Uterus (tissue), 4 donors: ENCODE measurements around the gene PEPD. TPM values are rescaled to one million over a fixed set of nuclear protein-coding genes. Genes with fewer than 3 reads are reported as not detected.
A peak's percentile ranks its signal among the peaks of the same experiment; 100 is the strongest.

Source experiments
- DNase-seq, 2 donors: peaks; one replicate each; pipeline ENCODE4 v3.0.0-alpha.2; 2019 to 2020
- H3K27ac ChIP-seq, 2 donors: fragments of 200-600 bp; sonication (generic); 1 replicate in 1 of 2; 2 replicates in 1 of 2; pipeline ENCODE4 v1.5.1; 2016 to 2018
- H3K27me3 ChIP-seq, 2 donors: fragments of 200-600 bp; sonication (generic); one replicate each; pipeline ENCODE4 v1.5.1; 2018 to 2019; ENCODE audit warnings: control low read depth in 1 of 2
- H3K36me3 ChIP-seq, 2 donors: fragments of 200-600 bp; sonication (generic); one replicate each; pipeline ENCODE4 v1.5.1; 2019; ENCODE audit warnings: control low read depth in 1 of 2
- H3K4me1 ChIP-seq, 2 donors: fragments of 200-600 bp; sonication (generic); one replicate each; pipeline ENCODE4 v1.5.1; 2018 to 2019; ENCODE audit warnings: control low read depth in 1 of 2
- H3K4me3 ChIP-seq, 2 donors: fragments of 200-600 bp; sonication (generic); 1 replicate in 1 of 2; 2 replicates in 1 of 2; pipeline ENCODE4 v1.5.1; 2018 to 2019; ENCODE audit warnings: mild to moderate bottlenecking in 1 of 2
- H3K9me3 ChIP-seq, 2 donors: fragments of 200-600 bp; sonication (generic); one replicate each; pipeline ENCODE4 v1.5.1; 2019; ENCODE audit warnings: control low read depth in 1 of 2
- CTCF ChIP-seq, 4 experiments: fragments of 200-600 bp in 2 of 4; fragments of 450-650 bp in 2 of 4; sonication (generic) in 2 of 4; IDR thresholded peaks; one replicate each; pipeline ENCODE4 v1.5.1; 2016 to 2019; ENCODE audit warnings: antibody characterized with exemption in 4 of 4, mild to moderate bottlenecking in 2 of 4, moderate library complexity in 1 of 4
- POLR2A ChIP-seq, 2 donors: fragments of 450-650 bp; IDR thresholded peaks; one replicate each; pipeline ENCODE4 v1.6.1; 2016; ENCODE audit warnings: antibody characterized with exemption in 2 of 2, mild to moderate bottlenecking in 1 of 2, moderate library complexity in 1 of 2
- intact Hi-C: fragments of 100-400 bp; cut with DNase I; formaldehyde crosslinking; loops from one replicate; pipeline ENCODE4 v1.15.1; 2023; ENCODE audit warnings: low total_unique reads
- total RNA-seq, 4 donors: library from RNA; depleted of rRNA in 3 of 4; stranded (reverse); fragments of >200 nt in 3 of 4; gene quantifications; one replicate each; pipeline versions ENCODE4 v1.1.0 to v1.2.4, GENCODE V29; 2014 to 2023
- donor health status: DM: yes; HTN: yes; CAD: no.

Gene PEPD
- total RNA-seq, 4 donors from 2014 or later, result 26.1 to 47.0 (median 37.9) TPM

GRCh38 chr19:33350538-33351309 is 170.9 kb downstream of the PEPD start:
- Histone ChIP-seq H3K4me1 (no peaks in the 10 kb centered on the region), H3K27me3 (no peaks in the 10 kb centered on the region), H3K4me3 (no peak overlapping the region), H3K27ac (no peak overlapping the region), H3K9me3 (no peaks in the 10 kb centered on the region), H3K36me3 (no peaks in the 10 kb centered on the region)
- TF ChIP-seq CTCF (IDR thresholded peaks at IDR 0.05), result no peak
- TF ChIP-seq POLR2A (IDR thresholded peaks at IDR 0.05), result no peak
- DNase-seq, result peak in 1 of 2 donors; percentile 53
- intact Hi-C loops, result no loop called here

DNA sequence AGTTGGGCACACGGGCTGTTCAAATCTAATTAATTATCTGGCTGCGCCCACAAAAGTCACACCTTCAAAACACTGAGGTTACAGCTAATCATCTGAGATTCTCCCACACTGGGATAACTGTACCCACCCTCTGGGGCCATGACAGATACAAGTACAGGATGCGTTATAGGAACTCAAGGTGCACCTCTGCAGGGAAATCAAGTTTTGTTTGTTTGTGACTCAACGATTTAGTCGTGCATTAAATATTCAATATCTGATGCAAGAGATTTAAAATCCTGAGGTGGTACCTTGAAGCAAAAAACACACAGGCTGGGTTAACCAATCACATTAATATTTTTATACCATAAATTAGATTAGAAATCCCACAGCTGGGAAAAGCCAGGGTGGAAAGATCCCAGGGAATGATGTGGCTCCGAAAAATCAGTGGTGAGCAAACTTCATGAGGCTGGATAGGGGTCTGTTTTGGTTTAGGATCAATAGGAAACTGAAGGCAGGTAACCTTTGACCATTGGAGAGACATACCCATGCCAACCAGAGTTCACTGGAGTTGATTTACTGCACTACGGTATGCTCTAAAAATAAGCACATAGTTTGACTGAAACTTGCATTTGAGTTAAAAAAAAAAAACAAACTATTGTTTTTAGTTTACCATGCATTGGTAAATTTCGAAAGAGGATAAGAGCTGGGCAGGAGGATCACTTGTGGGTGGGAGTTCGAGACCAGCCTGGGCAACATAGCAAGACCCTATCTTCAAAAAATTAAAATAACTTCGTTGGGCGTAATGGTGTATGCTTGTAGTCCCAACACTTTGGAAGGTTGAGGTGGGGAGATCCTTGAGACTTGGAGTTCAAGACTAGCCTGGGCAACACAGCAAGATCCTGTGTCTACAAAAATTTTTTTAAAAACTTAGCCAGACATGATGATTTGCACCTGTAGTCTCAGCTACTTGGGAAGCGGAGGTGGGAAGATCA is 172.0 kb downstream of the PEPD start:
- Histone ChIP-seq H3K4me1 (no peaks in the 10 kb centered on the region), H3K27me3 (no peaks in the 10 kb centered on the region), H3K4me3 (no peak overlapping the region), H3K9me3 (no peaks in the 10 kb centered on the region), H3K36me3 (no peaks in the 10 kb centered on the region), H3K27ac (no peak overlapping the region)
- TF ChIP-seq POLR2A (IDR thresholded peaks at IDR 0.05), result no peak
- TF ChIP-seq CTCF (IDR thresholded peaks at IDR 0.05), result no peak
- intact Hi-C loops, result no loop called here
- no peak for DNase-seq

DNA sequence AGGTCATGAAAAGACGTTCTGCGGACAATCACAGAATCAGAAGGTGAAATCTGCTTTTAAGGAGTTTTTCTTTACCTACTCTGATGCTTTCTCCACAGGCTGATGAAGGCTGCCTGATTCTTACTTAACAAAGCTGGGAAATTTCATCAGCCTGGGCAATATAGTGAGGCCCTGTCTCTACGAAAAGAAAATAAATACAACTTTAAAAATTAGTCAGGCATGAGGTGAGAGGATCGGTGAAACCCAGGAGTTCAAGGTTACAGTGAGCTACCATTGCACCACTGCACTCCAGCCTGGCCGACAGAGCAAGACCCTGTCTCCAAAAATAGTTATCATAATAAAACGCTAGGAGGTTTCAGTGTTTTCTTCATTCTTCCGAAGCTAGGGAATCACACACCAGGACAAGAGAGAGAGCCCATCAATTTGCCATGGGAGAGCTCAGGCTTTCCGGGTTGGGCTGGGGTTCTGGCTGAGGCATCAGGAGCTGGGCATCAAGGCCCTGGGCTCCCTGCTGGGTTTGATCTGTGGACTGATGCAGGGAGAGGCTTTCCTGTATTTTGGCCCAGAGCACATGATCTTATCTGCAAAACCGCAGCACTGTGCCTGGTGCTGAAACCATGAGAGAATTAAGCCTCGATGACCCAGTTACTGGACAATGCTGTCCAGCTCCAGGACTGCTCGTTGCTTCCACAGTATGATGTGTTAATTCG is 173.1 kb downstream of the PEPD start:
- DNase-seq, result no peak
- Histone ChIP-seq H3K4me1 (peaks cover 0 to 4% of the 10 kb centered on the region in 2 donors), H3K4me3 (no peak overlapping the region), H3K9me3 (no peaks in the 10 kb centered on the region), H3K27me3 (no peaks in the 10 kb centered on the region), H3K27ac (no peak overlapping the region), H3K36me3 (no peaks in the 10 kb centered on the region)
- TF ChIP-seq CTCF (IDR thresholded peaks at IDR 0.05), result no peak
- no peak for TF ChIP-seq POLR2A (IDR thresholded peaks at IDR 0.05)
- intact Hi-C loops, result no loop called here

- TF ChIP-seq POLR2A (IDR thresholded peaks at IDR 0.05) (no peak), CTCF (IDR thresholded peaks at IDR 0.05) (no peak)
- H3K36me3 ChIP-seq, result no peaks in the 10 kb centered on the region
- intact Hi-C loops, result no loop called here
- no peak for DNase-seq
- H3K4me1 ChIP-seq, result peaks cover 0 to 4% of the 10 kb centered on the region in 2 donors
- no peaks in the 10 kb centered on the region for H3K9me3 ChIP-seq
- no peak overlapping the region for H3K27ac ChIP-seq
- no peak overlapping the region for H3K4me3 ChIP-seq
- H3K27me3 ChIP-seq, result no peaks in the 10 kb centered on the region
These were observed 174.3 kb downstream of the PEPD start for GRCh38 chr19:33347300-33347699.
